HepG2 (cell line): Measurements from ENCODE around the gene SLC4A7. TPM values are rescaled to one million over a fixed set of nuclear protein-coding genes. Genes with fewer than 3 reads are reported as not detected.

Experiments
- ATF1 ChIP-seq: IDR thresholded peaks from 2 replicates; pipeline ENCODE4 v1.6.1; 2016; ENCODE audit warnings: mild to moderate bottlenecking, control low read depth
- ATF3 ChIP-seq: sonication (generic); formaldehyde crosslinking; IDR thresholded peaks from 2 replicates; pipeline ENCODE4 v1.4.0; 2020; ENCODE audit warnings: missing genetic modification reagents
- ATF7-NPFF ChIP-seq: sonication (generic); formaldehyde crosslinking; IDR thresholded peaks from 2 replicates; pipeline ENCODE4 v1.8.1; 2023; ENCODE audit warnings: mild to moderate bottlenecking, low read depth, missing genetic modification reagents, moderate library complexity
- ELF3 ChIP-seq: IDR thresholded peaks from 2 replicates; pipeline ENCODE4 v1.6.1; 2016; ENCODE audit warnings: missing genetic modification reagents, missing compliant biosample characterization
- HDAC6 ChIP-seq: fragments of 200-600 bp; sonication (generic); IDR thresholded peaks from 2 replicates; pipeline ENCODE4 v1.7.0; 2017; ENCODE audit warnings: mild to moderate bottlenecking, antibody characterized with exemption, low read length, low read depth
- MEIS1 ChIP-seq: sonication (generic); formaldehyde crosslinking; IDR thresholded peaks from 2 replicates; pipeline ENCODE4 v1.9.0; 2021; ENCODE audit warnings: mild to moderate bottlenecking, missing genetic modification reagents, moderate library complexity, borderline replicate concordance
- NFE2 ChIP-seq: sonication (generic); formaldehyde crosslinking; IDR thresholded peaks from 2 replicates; pipeline ENCODE4 v1.4.0; 2020; ENCODE audit warnings: missing genetic modification reagents
- NPAS2 ChIP-seq: sonication (generic); formaldehyde crosslinking; IDR thresholded peaks from 2 replicates; pipeline ENCODE4 v1.8.0; 2022; ENCODE audit warnings: mild to moderate bottlenecking, missing genetic modification reagents, borderline replicate concordance
- PRMT3 ChIP-seq: sonication (generic); formaldehyde crosslinking; IDR thresholded peaks from 2 replicates; pipeline ENCODE4 v1.8.1; 2022; ENCODE audit warnings: low read depth, mild to moderate bottlenecking, moderate library complexity, missing genetic modification reagents, borderline replicate concordance
- SAFB2 ChIP-seq: sonication (generic); formaldehyde crosslinking; IDR thresholded peaks from 2 replicates; pipeline ENCODE4 v1.5.1; 2020; ENCODE audit warnings: missing genetic modification reagents, low read depth, mild to moderate bottlenecking, borderline replicate concordance
- SCMH1 ChIP-seq: sonication (generic); formaldehyde crosslinking; IDR thresholded peaks from 2 replicates; pipeline ENCODE4 v1.9.0; 2021; ENCODE audit warnings: missing genetic modification reagents, mild to moderate bottlenecking, borderline replicate concordance
- TCF7 ChIP-seq: sonication (generic); IDR thresholded peaks from 2 replicates; pipeline ENCODE4 v1.6.1; 2016; ENCODE audit warnings: antibody characterized with exemption, low read depth
- TMF1 ChIP-seq: sonication (generic); formaldehyde crosslinking; IDR thresholded peaks from 2 replicates; pipeline ENCODE4 v1.8.1; 2022; ENCODE audit warnings: low read depth, missing genetic modification reagents
- ZBTB3 ChIP-seq: sonication (generic); formaldehyde crosslinking; IDR thresholded peaks from 2 replicates; pipeline ENCODE4 v1.4.0; 2020; ENCODE audit warnings: low read depth, mild to moderate bottlenecking, moderate library complexity, missing genetic modification reagents, borderline replicate concordance
- ZBTB46 ChIP-seq: sonication (generic); formaldehyde crosslinking; IDR thresholded peaks from 2 replicates; pipeline ENCODE4 v1.4.0; 2020; ENCODE audit warnings: mild to moderate bottlenecking, missing genetic modification reagents, borderline replicate concordance
- ZEB1 ChIP-seq: IDR thresholded peaks from 2 replicates; pipeline ENCODE4 v1.6.1; 2012; ENCODE audit warnings: mild to moderate bottlenecking, low read depth, inconsistent platforms; ENCODE audit not compliant: insufficient replicate concordance
- ZNF232 ChIP-seq: sonication (generic); formaldehyde crosslinking; IDR thresholded peaks from 2 replicates; pipeline ENCODE4 v1.4.0; 2020; ENCODE audit warnings: missing genetic modification reagents, borderline replicate concordance
- ZNF263 ChIP-seq: sonication (generic); formaldehyde crosslinking; IDR thresholded peaks from 2 replicates; pipeline ENCODE4 v1.4.0; 2020; ENCODE audit warnings: missing genetic modification reagents
- ZNF264 ChIP-seq: sonication (generic); formaldehyde crosslinking; IDR thresholded peaks from 2 replicates; pipeline ENCODE4 v1.4.0; 2020; ENCODE audit warnings: missing genetic modification reagents
- ZNF414 ChIP-seq: sonication (generic); formaldehyde crosslinking; IDR thresholded peaks from 2 replicates; pipeline ENCODE4 v1.5.0; 2020; ENCODE audit warnings: missing genetic modification reagents
- ZNF546 ChIP-seq: sonication (generic); formaldehyde crosslinking; conservative IDR thresholded peaks from 2 replicates; pipeline ENCODE4 v1.8.1; 2023; ENCODE audit warnings: mild to moderate bottlenecking, missing genetic modification reagents
- ZNF567 ChIP-seq: sonication (generic); formaldehyde crosslinking; IDR thresholded peaks from 2 replicates; pipeline ENCODE4 v1.8.1; 2023; ENCODE audit warnings: mild to moderate bottlenecking, missing genetic modification reagents, borderline replicate concordance
- ZNF614 ChIP-seq: IDR thresholded peaks from 2 replicates; pipeline ENCODE4 v1.6.1; 2018; ENCODE audit warnings: missing biosample characterization, missing genetic modification reagents, inconsistent platforms, borderline replicate concordance
- ZNF749 ChIP-seq: sonication (generic); formaldehyde crosslinking; IDR thresholded peaks from 2 replicates; pipeline ENCODE4 v1.8.0; 2022; ENCODE audit warnings: mild to moderate bottlenecking, missing genetic modification reagents, moderate library complexity, borderline replicate concordance
- polyA plus RNA-seq, 8 experiments: library from polyadenylated mRNA; depleted of rRNA in 3 of 8; stranded (reverse) in 7 of 8; unstranded in 1 of 8; fragments of >200 nt; fragmentation: Illumina TruSeq in 4 of 8; extraction: Trizol in 4 of 8; gene quantifications; 2 replicates each; pipeline versions ENCODE4 v1.2.1 to v1.2.3, GENCODE V29; 2011 to 2016; ENCODE audit warnings: low read depth in 4 of 8, missing spikeins in 1 of 8, mixed read lengths in 1 of 8; ENCODE audit not compliant: insufficient read depth in 1 of 8
- total RNA-seq, 5 experiments: library from RNA; depleted of rRNA; stranded (reverse); fragments of >200 nt; fragmentation: Illumina TruSeq; extraction: Trizol; gene quantifications; 2 replicates each; pipeline ENCODE4 v1.2.3, GENCODE V29; 2016; ENCODE audit warnings: low read depth in 1 of 5
- TF ChIP-seq, protein P1 (sequence below): sonication (generic); formaldehyde crosslinking; IDR thresholded peaks from 2 replicates; pipeline ENCODE4 v1.4.0; 2020; ENCODE audit warnings: missing genetic modification reagents

Gene SLC4A7
- total and polyA plus RNA-seq, 2 of the 13 experiments (the other 11 are each of a cell fraction or from before 2014, with no cell fraction given) = 16.4 to 43.8 TPM

- no peak for TF ChIP-seq ZNF749 (CRISPR knock-in tag)
- TF ChIP-seq, protein P1, sequence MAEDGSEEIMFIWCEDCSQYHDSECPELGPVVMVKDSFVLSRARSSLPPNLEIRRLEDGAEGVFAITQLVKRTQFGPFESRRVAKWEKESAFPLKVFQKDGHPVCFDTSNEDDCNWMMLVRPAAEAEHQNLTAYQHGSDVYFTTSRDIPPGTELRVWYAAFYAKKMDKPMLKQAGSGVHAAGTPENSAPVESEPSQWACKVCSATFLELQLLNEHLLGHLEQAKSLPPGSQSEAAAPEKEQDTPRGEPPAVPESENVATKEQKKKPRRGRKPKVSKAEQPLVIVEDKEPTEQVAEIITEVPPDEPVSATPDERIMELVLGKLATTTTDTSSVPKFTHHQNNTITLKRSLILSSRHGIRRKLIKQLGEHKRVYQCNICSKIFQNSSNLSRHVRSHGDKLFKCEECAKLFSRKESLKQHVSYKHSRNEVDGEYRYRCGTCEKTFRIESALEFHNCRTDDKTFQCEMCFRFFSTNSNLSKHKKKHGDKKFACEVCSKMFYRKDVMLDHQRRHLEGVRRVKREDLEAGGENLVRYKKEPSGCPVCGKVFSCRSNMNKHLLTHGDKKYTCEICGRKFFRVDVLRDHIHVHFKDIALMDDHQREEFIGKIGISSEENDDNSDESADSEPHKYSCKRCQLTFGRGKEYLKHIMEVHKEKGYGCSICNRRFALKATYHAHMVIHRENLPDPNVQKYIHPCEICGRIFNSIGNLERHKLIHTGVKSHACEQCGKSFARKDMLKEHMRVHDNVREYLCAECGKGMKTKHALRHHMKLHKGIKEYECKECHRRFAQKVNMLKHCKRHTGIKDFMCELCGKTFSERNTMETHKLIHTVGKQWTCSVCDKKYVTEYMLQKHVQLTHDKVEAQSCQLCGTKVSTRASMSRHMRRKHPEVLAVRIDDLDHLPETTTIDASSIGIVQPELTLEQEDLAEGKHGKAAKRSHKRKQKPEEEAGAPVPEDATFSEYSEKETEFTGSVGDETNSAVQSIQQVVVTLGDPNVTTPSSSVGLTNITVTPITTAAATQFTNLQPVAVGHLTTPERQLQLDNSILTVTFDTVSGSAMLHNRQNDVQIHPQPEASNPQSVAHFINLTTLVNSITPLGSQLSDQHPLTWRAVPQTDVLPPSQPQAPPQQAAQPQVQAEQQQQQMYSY (CRISPR knock-in tag) = no peak
- TF ChIP-seq ATF7-NPFF = no peak
- no peak for TF ChIP-seq SCMH1 (CRISPR knock-in tag)
- TF ChIP-seq ELF3 (CRISPR knock-in tag) = no peak
- no peak for TF ChIP-seq ZNF414 (CRISPR knock-in tag)
- TF ChIP-seq MEIS1 (CRISPR knock-in tag) = no peak
- no peak for TF ChIP-seq ATF3 (CRISPR knock-in tag)
- no peak for TF ChIP-seq HDAC6
- TF ChIP-seq PRMT3 (CRISPR knock-in tag) = no peak
- TF ChIP-seq TMF1 = no peak
- TF ChIP-seq ZNF263 (CRISPR knock-in tag) = no peak; the same call in 1 of the 2 replicates
- TF ChIP-seq ZNF264 (CRISPR knock-in tag) = peak; percentile 77; the same call in 1 of the 2 replicates
- TF ChIP-seq ATF1 (CRISPR knock-in tag) = no peak
- TF ChIP-seq ZBTB46 (CRISPR knock-in tag) = no peak
- no peak for TF ChIP-seq SAFB2 (CRISPR knock-in tag)
- peak; percentile 73 for TF ChIP-seq NFE2 (CRISPR knock-in tag)
- TF ChIP-seq TCF7 = no peak
- TF ChIP-seq ZNF567 (CRISPR knock-in tag) = no peak
- TF ChIP-seq ZNF614 = no peak
- no peak for TF ChIP-seq ZNF546
- no peak for TF ChIP-seq NPAS2 (CRISPR knock-in tag)
- TF ChIP-seq ZBTB3 (CRISPR knock-in tag) = no peak
- TF ChIP-seq ZNF232 (CRISPR knock-in tag) = no peak
- no peak for TF ChIP-seq ZEB1
These were observed 34.5 kb downstream of the SLC4A7 start (continued) for GRCh38 chr3:27449530-27450150.
